D721Med (cell line): ENCODE data around the gene GARIN6.

ENCODE experiments used
- DNase-seq: peaks from one replicate; pipeline ENCODE4 v3.0.0; 2011; ENCODE audit warnings: low spot score; ENCODE audit not compliant: insufficient read length
- FAIRE-seq: peaks from 2 replicates; lab custom pipeline; 2011; peaks lifted over from hg19 to GRCh38; lab: Jason Lieb, UNC
- TF ChIP-seq, protein P1 (sequence below): IDR thresholded peaks from 2 replicates; pipeline ENCODE4 v1.5.1; 2012; ENCODE audit warnings: mild to moderate bottlenecking, control low read depth; ENCODE audit not compliant: insufficient read depth; ENCODE audit errors: missing control alignments

The GARIN6 gene

DNA sequence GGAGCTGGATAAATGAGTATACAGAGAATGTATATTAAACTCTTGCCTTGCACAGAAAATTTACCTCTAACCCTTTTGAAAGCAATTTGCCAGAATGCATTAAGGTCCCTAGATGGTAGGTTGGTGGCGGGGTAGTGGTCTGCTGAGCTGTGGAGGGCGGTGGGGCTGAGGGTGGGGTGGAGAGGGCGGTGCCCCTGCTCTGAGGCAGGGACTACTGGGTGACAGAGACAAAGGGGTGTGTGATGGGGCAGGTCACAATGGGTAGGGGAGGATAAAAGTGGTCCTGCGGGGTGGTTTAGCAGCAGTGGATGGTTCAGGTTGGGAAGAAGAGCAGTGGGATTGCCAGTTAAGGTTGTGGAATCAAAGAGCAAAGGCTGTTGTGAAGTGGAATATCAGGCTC is at the start of gene GARIN6:
GARIN6 (plus strand) TSS at position 301 of the 400 bp plus-strand sequence. CDS start 422 bp downstream, outside the sequence.
- DNase-seq (no peak), FAIRE-seq (no peak)
- TF ChIP-seq, protein P1, sequence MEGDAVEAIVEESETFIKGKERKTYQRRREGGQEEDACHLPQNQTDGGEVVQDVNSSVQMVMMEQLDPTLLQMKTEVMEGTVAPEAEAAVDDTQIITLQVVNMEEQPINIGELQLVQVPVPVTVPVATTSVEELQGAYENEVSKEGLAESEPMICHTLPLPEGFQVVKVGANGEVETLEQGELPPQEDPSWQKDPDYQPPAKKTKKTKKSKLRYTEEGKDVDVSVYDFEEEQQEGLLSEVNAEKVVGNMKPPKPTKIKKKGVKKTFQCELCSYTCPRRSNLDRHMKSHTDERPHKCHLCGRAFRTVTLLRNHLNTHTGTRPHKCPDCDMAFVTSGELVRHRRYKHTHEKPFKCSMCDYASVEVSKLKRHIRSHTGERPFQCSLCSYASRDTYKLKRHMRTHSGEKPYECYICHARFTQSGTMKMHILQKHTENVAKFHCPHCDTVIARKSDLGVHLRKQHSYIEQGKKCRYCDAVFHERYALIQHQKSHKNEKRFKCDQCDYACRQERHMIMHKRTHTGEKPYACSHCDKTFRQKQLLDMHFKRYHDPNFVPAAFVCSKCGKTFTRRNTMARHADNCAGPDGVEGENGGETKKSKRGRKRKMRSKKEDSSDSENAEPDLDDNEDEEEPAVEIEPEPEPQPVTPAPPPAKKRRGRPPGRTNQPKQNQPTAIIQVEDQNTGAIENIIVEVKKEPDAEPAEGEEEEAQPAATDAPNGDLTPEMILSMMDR, result no peak

DNA sequence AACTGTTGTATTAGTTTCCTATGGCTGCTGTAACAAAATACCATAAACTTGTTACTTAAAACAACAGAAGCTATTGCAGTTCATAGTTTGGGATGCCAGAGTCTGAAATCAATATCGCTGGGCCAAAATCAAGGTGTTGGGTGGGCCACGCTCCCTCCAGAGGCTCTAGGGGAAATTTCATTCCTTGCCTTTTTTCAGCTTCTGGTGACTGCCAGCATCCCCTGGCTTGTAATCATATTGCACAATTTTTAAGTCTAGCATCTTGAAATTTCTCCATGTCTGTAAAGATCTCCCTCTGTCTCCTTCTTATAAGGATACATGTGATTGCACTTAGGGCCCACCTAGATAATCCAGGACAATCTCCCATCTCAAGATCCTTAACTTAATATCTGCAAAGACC is 48.8 kb upstream of the GARIN6 start:
- FAIRE-seq (no peak), DNase-seq (no peak)
- TF ChIP-seq, protein P1, result no peak

DNA sequence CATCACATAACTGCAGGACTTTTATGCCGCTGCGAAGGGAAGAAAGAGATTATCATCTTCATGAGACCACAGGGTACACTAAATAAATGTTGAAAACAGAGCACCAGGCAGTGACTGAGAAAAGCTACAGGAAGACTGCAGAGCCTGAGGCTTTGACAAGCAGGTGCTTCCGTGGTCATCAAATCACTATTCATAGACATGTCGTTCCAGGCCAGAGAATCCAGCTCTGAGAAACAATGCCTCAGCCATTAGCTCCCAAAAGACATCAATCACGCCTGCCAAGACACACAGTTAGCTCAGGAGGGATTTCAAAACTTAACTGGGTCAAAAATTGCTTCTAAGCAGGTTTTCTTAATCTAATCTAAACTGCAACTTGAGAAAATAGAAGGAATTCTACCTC is 47.2 kb upstream of the GARIN6 start:
- FAIRE-seq (no peak), DNase-seq (no peak)
- TF ChIP-seq, protein P1, result no peak

DNA sequence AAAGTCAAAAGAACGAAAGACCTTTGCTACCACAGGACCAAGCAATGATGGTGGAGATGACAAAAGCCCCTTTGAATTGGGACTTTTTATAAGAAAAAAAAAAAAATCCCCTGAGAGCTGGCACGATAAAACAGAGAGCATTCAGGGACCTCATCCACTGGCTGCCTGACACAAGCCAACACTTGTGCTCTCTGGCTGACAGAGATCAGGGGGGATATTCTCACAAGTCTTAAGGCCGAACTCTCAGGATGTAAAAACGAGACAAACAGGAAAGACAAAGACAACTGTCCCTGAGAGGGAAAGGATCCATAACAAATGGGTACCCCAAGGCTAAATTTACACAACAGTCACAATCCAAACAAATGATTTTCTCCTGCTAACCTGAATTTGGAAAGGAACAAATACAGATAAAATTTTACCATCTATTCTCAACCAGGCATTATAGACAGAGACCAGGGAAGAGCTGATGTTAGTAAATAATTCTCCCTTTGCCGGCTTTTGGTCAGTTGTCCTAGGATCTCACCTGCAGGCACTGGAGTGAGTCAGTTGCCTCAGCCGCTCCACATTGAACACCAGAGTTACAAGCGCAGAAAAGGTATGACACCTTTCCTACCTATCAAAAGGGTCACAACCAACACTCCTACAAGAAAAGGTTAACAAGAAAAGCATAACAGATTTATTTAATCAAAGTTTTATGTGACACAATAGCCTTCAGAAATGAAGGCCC is 37.9 kb upstream of the GARIN6 start:
- TF ChIP-seq, protein P1, result no peak
- DNase-seq, result no peak
- no peak for FAIRE-seq

DNA sequence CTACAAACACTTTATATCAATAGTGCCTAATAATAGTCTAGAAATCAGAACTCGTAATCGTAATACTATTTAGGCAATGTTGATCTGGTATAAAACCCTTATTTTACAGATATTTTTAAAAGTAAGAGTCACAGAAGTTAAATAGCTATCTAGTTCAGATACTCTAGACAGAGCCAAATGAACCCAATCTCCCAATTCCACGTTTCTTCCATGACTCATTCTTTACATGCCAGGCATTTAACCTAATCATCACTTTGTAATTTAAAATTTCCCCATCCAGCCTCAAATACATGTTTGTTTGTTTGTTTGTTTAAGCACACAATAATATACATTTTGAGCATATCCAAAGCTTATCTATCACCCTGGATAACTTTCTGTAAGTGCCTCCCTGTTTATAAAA is 36.4 kb upstream of the GARIN6 start:
- FAIRE-seq, result no peak
- TF ChIP-seq, protein P1, result no peak
- DNase-seq, result no peak

DNA sequence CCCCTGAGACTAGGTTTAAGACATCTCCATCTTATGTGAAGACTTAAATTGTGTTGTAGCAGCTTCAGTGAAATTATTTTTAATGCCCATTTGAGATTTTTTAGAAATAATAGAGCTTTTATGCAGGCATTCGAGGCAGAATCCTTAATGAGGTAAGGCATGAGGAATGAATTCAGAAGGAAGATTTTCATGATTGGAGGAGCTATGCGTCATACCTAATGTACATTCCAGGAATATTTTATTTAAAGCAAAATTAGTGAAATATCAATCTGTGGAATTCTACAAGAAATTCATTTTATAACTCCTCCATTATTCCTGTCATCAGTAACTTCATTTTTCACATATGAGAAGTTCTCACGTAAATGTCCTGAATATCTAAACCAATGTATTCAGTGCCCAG is 36.0 kb upstream of the GARIN6 start:
- DNase-seq (no peak), FAIRE-seq (no peak)
- TF ChIP-seq, protein P1, result no peak

DNA sequence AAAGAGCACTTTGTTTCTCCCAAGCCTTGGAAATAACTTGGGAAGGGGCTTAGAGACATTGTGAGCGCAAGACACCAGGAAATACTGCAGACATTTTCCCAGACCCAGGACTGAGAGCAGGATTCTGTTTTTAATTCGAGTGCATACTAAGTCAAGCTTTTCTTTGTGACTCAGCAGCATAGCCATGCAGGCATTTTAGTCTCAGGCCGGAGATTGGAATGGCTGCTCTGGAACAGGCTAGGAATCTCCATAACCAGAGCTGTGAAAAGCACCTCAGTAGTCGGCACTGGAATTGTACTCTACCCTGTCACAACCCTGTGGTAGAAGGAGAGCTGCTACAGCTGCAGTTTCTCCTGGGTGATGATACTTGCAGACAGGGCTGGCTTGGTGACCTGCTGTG is 28.9 kb upstream of the GARIN6 start:
- TF ChIP-seq, protein P1, result no peak
- DNase-seq, result no peak
- no peak for FAIRE-seq
